Activated B cell treated with CpG ODN at 0.5 μM for 24 hours (primary cell): ENCODE results near the gene CAMK1G. TPM values are rescaled to one million over a fixed set of nuclear protein-coding genes. Genes with fewer than 3 reads are reported as not detected.

Source experiments
- ATAC-seq: fragments of 200-7000 bp; cut with Tn5 transposase; one replicate; pipeline ENCODE4 v1.10.0; 2021; ENCODE audit warnings: low read depth, mild to moderate bottlenecking, moderate library complexity
- CTCF ChIA-PET: fragments of 350-600 bp; sonication (Branson Sonifier 250); formaldehyde crosslinking; loops from one replicate; lab custom pipeline; 2021; ENCODE audit warnings: antibody characterized with exemption; lab: Charles Lee
- POLR2A ChIA-PET: fragments of 350-600 bp; sonication (Branson Sonifier 250); formaldehyde crosslinking; loops from one replicate; lab custom pipeline; 2021; ENCODE audit warnings: antibody characterized with exemption; lab: Charles Lee
- DNase-seq: peaks from one replicate; pipeline ENCODE4 v3.0.0; 2022
- H3K27ac Mint-ChIP-seq: one replicate; pipeline ENCODE4 v1.8.0; 2020; ENCODE audit warnings: mixed read lengths
- H3K27me3 Mint-ChIP-seq: one replicate; pipeline ENCODE4 v1.8.0; 2021; ENCODE audit warnings: mixed read lengths
- H3K36me3 Mint-ChIP-seq: one replicate; pipeline ENCODE4 v1.8.0; 2021; ENCODE audit warnings: low read depth, mixed read lengths
- H3K4me1 Mint-ChIP-seq: one replicate; pipeline ENCODE4 v1.8.0; 2021; ENCODE audit warnings: mixed read lengths
- H3K4me3 Mint-ChIP-seq: one replicate; pipeline ENCODE4 v1.8.0; 2020; ENCODE audit warnings: mild to moderate bottlenecking, mixed read lengths
- H3K9me3 Mint-ChIP-seq: one replicate; pipeline ENCODE4 v1.8.0; 2020; ENCODE audit warnings: mixed read lengths
- CTCF ChIP-seq: fragments of 200-600 bp; IDR thresholded peaks from one replicate; pipeline ENCODE4 v1.8.0; 2022; ENCODE audit warnings: antibody characterized with exemption, mild to moderate bottlenecking
- intact Hi-C: fragments of 100-400 bp; cut with micrococcal nuclease; formaldehyde crosslinking; loops from one replicate; pipeline ENCODE4 v1.15.1; 2024
- total RNA-seq: library from RNA; stranded (reverse); gene quantifications from 2 replicates; pipeline ENCODE4 v1.2.3, GENCODE V29; 2022

The CAMK1G gene
- total RNA-seq, 1 donor from 2014 or later: not detected

- POLR2A ChIA-PET: no interaction called here
- intact Hi-C loops: no loop called here
Measured at GRCh38 chr1:209643285-209644020, 59.9 kb downstream of the CAMK1G start.

GRCh38 chr1:209645574-209646452, 62.3 kb downstream of the CAMK1G start:
- no peaks in the 10 kb centered on the region for H3K9me3 Mint-ChIP-seq
- H3K36me3 Mint-ChIP-seq: no peaks in the 10 kb centered on the region
- no peak for TF ChIP-seq CTCF
- ChIA-PET POLR2A (no interaction called here), CTCF (no interaction called here)
- H3K4me3 Mint-ChIP-seq: no peak overlapping the region
- H3K27ac Mint-ChIP-seq: no peak overlapping the region
- H3K4me1 Mint-ChIP-seq: no peaks in the 10 kb centered on the region
- ATAC-seq: no peak
- DNase-seq: no peak
- intact Hi-C loops: loop anchor here (1.0 kb wide), 1 partner anchor 47 kb away; no protein-coding TSS in a partner anchor
- H3K27me3 Mint-ChIP-seq: no peaks in the 10 kb centered on the region

More at GRCh38 chr1:209643285-209644020, 59.9 kb downstream of the CAMK1G start:
- TF ChIP-seq CTCF: no peak
- Mint-ChIP-seq H3K4me3 (no peak overlapping the region), H3K4me1 (no peaks in the 10 kb centered on the region), H3K36me3 (no peaks in the 10 kb centered on the region), H3K27me3 (peaks cover under 1% of the 10 kb centered on the region), H3K9me3 (no peaks in the 10 kb centered on the region), H3K27ac (no peak overlapping the region)
- DNase-seq (no peak), ATAC-seq (no peak)
- CTCF ChIA-PET: no interaction called here

- no peaks in the 10 kb centered on the region for H3K36me3 Mint-ChIP-seq
- ChIA-PET POLR2A (no interaction called here), CTCF (no interaction called here)
- intact Hi-C loops: loop anchor here (1.0 kb wide), 1 partner anchor 47 kb away; no protein-coding TSS in a partner anchor
- H3K9me3 Mint-ChIP-seq: no peaks in the 10 kb centered on the region
- no peaks in the 10 kb centered on the region for H3K27me3 Mint-ChIP-seq
- H3K27ac Mint-ChIP-seq: no peak overlapping the region
- ATAC-seq (no peak), DNase-seq (no peak)
- no peak overlapping the region for H3K4me3 Mint-ChIP-seq
- no peak for TF ChIP-seq CTCF
- H3K4me1 Mint-ChIP-seq: no peaks in the 10 kb centered on the region
Measured at GRCh38 chr1:209646558-209646957, 63.0 kb downstream of the CAMK1G start.

GRCh38 chr1:209647156-209647555, 63.6 kb downstream of the CAMK1G start:
- H3K4me1 Mint-ChIP-seq: no peaks in the 10 kb centered on the region
- no peak overlapping the region for H3K4me3 Mint-ChIP-seq
- H3K27me3 Mint-ChIP-seq: no peaks in the 10 kb centered on the region
- no peaks in the 10 kb centered on the region for H3K9me3 Mint-ChIP-seq
- no peak overlapping the region for H3K27ac Mint-ChIP-seq
- DNase-seq (no peak), ATAC-seq (no peak)
- ChIA-PET POLR2A (no interaction called here), CTCF (no interaction called here)
- no peaks in the 10 kb centered on the region for H3K36me3 Mint-ChIP-seq
- intact Hi-C loops: no loop called here
- no peak for TF ChIP-seq CTCF

GRCh38 chr1:209648346-209648745, 64.8 kb downstream of the CAMK1G start:
- Mint-ChIP-seq H3K27ac (no peak overlapping the region), H3K4me3 (no peak overlapping the region), H3K4me1 (no peaks in the 10 kb centered on the region), H3K9me3 (no peaks in the 10 kb centered on the region), H3K27me3 (no peaks in the 10 kb centered on the region), H3K36me3 (no peaks in the 10 kb centered on the region)
- intact Hi-C loops: no loop called here
- TF ChIP-seq CTCF: no peak
- ChIA-PET POLR2A (no interaction called here), CTCF (no interaction called here)
- ATAC-seq: no peak
- DNase-seq: no peak
